Measurements from ENCODE around the gene DNM2. TPM values are rescaled to one million over a fixed set of nuclear protein-coding genes. Genes with fewer than 3 reads are reported as not detected.

DNM2 gene
- total and polyA plus RNA-seq, 2 experiments from 2014 or later = 47.2 to 60.5 TPM

GRCh38 chr19:10694706-10695307 is 23.1 kb upstream of the DNM2 start:
- H4K20me1 ChIP-seq (ENCODE audit: insufficient read depth) = no peaks in the 10 kb centered on the region
- H3K4me3 ChIP-seq = no peak overlapping the region
- no peaks in the 10 kb centered on the region for H3K79me2 ChIP-seq (ENCODE audit: insufficient read depth)
- DNase-seq = peak; percentile 10
- no peak overlapping the region for H3K9ac ChIP-seq
- H3F3A ChIP-seq (ENCODE audit: insufficient read depth) = peaks cover 11% of the 10 kb centered on the region
- no peaks in the 10 kb centered on the region for H3K36me3 ChIP-seq (ENCODE audit: low read depth)
- 51 to 55% methylated on average over 16 of the region's 16 CpGs for WGBS, 2 experiments (ENCODE audit: low coverage in 1 of 2, low lambda C conversion rate in 2 of 2, missing lambda C conversion rate in 2 of 2)
- in situ Hi-C loops (cut with MboI) = no loop called here
- H2AFZ ChIP-seq = no peak overlapping the region
- no peak for TF ChIP-seq EZH2 (IDR thresholded peaks at IDR 0.05; ENCODE audit: insufficient read depth, poor library complexity, severe bottlenecking)
- TF ChIP-seq EZH2phosphoT487 (IDR thresholded peaks at IDR 0.05; ENCODE audit: insufficient read depth, low read depth) = no peak
- no peaks in the 10 kb centered on the region for H3K9me3 ChIP-seq (ENCODE audit: low read depth)
- no peaks in the 10 kb centered on the region for H3K9me2 ChIP-seq (ENCODE audit: insufficient read depth)
- H3K27ac ChIP-seq = no peak overlapping the region
- H3K4me2 ChIP-seq (ENCODE audit: unreplicated experiment) = no peak overlapping the region
- no peaks in the 10 kb centered on the region for H3K27me3 ChIP-seq (replicated peaks; ENCODE audit: insufficient read depth)
- no peaks in the 10 kb centered on the region for H3K4me1 ChIP-seq (ENCODE audit: insufficient read depth)

DNA sequence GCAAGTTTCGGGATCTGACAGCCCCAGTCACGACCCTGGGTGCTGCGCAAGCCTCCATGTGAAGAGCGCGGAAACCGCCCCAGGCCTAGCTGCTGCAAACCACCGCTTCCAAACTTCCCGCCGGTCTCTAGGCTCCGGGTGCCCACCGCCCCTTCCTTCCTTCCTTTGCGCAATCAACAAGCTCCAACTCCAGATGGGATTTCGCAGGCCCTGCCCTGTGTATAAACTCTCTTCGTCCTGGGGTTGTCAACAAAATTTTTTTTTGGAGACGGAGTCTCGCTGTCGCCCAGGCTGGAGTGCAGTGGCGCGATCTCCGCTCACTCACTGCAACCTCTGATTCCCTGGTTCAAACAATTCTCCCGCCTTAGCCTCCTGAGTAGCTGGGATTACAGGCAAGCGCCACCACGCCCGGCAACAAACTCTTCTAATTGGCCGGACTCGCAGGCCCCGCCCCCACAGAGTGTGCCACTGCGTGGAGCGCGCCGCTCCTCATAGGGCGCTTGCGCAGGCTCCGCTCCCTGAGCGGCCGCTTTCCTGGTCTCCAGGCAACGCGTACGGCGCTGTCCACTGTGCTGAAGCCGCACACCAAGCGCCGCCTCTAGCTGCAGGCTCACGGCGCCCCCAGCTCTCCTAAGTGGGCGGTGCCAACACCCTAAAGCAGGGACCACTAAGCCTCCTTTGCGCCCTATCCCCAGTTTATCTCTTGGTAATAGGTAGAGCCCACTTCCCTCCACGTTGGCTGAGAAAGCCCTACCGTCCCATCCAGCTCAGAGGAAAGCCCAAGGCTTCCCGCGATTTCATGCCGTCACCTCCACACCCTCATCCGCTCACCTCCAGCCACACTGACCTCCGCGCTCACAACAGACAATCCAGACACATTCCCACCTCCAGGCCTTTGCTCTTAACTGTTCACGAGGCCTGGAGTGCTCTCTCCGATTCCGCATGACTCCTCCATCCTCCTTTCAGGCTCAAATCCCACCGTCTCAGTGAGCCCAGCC is 22.2 kb upstream of the DNM2 start:
- H3F3A ChIP-seq (ENCODE audit: insufficient read depth) = peaks cover 11% of the 10 kb centered on the region
- H4K20me1 ChIP-seq (ENCODE audit: insufficient read depth) = no peaks in the 10 kb centered on the region
- no peak overlapping the region for H3K27ac ChIP-seq
- H3K9ac ChIP-seq = no peak overlapping the region
- H3K4me3 ChIP-seq = 0 out of 2 replicates have a peak overlapping the region, but pooled peaks have one; percentile 34
- no peaks in the 10 kb centered on the region for H3K27me3 ChIP-seq (replicated peaks; ENCODE audit: insufficient read depth)
- no peaks in the 10 kb centered on the region for H3K9me2 ChIP-seq (ENCODE audit: insufficient read depth)
- TF ChIP-seq EZH2 (IDR thresholded peaks at IDR 0.05; ENCODE audit: insufficient read depth, poor library complexity, severe bottlenecking) (no peak), EZH2phosphoT487 (IDR thresholded peaks at IDR 0.05; ENCODE audit: insufficient read depth, low read depth) (no peak)
- no peaks in the 10 kb centered on the region for H3K9me3 ChIP-seq (ENCODE audit: low read depth)
- DNase-seq = peak; percentile 97
- H2AFZ ChIP-seq = no peak overlapping the region
- WGBS, 2 experiments (ENCODE audit: low coverage in 1 of 2, low lambda C conversion rate in 2 of 2, missing lambda C conversion rate in 2 of 2) = 18 to 19% methylated on average over 59 of the region's 59 CpGs
- no peaks in the 10 kb centered on the region for H3K36me3 ChIP-seq (ENCODE audit: low read depth)
- H3K4me1 ChIP-seq (ENCODE audit: insufficient read depth) = no peaks in the 10 kb centered on the region
- in situ Hi-C loops (cut with MboI) = no loop called here
- peak overlapping the region; percentile 60 for H3K4me2 ChIP-seq (ENCODE audit: unreplicated experiment)
- H3K79me2 ChIP-seq (ENCODE audit: insufficient read depth) = no peaks in the 10 kb centered on the region

DNA sequence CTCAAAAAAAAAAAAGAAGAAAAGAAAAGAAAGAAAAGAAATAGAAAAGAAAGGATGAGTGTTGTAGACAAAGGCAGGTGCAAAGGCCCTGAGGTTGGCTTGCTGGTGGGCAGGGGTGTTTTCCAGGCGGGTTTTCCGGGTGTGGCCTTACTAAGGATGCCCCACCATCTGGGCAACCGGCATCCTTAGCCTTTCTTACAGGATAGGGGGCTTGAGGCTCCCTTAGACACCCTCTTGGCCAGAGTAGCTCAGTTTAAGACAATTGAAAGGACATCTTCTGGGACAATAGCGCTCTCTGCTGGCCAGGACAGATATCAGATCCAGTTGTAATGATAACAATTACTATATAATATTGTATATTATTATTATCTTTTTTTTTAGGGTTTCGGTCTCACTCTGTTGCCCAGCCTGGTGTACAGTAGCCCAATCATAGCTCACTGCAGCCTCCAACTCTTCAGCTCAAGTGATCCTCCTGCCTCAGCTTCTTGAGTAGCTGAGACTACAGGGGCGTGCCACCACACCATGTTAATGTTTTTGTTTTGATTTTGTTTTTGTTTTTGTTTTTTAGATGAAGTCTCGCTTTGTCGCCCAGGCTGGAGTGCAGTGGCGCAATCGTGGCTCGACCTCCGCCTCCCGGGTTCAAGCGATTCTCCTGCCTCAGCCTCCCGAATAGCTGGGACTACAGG is 18.1 kb upstream of the DNM2 start:
- no peak overlapping the region for H3K4me2 ChIP-seq (ENCODE audit: unreplicated experiment)
- H3K79me2 ChIP-seq (ENCODE audit: insufficient read depth) = peaks cover 3% of the 10 kb centered on the region; the same call in 1 of the 2 replicates
- no peak overlapping the region for H2AFZ ChIP-seq
- no peak overlapping the region for H3K9ac ChIP-seq
- no peak for TF ChIP-seq EZH2 (IDR thresholded peaks at IDR 0.05; ENCODE audit: insufficient read depth, poor library complexity, severe bottlenecking)
- TF ChIP-seq EZH2phosphoT487 (IDR thresholded peaks at IDR 0.05; ENCODE audit: insufficient read depth, low read depth) = no peak
- H3K9me3 ChIP-seq (ENCODE audit: low read depth) = no peaks in the 10 kb centered on the region
- in situ Hi-C loops (cut with MboI) = no loop called here
- H3K27ac ChIP-seq = no peak overlapping the region
- no peaks in the 10 kb centered on the region for H4K20me1 ChIP-seq (ENCODE audit: insufficient read depth)
- no peaks in the 10 kb centered on the region for H3K36me3 ChIP-seq (ENCODE audit: low read depth)
- no peaks in the 10 kb centered on the region for H3K4me1 ChIP-seq (ENCODE audit: insufficient read depth)
- no peak overlapping the region for H3K4me3 ChIP-seq
- H3F3A ChIP-seq (ENCODE audit: insufficient read depth) = peaks cover 1% of the 10 kb centered on the region; the same call in 1 of the 2 replicates
- H3K9me2 ChIP-seq (ENCODE audit: insufficient read depth) = no peaks in the 10 kb centered on the region
- 34 to 35% methylated on average over 15 of the region's 15 CpGs for WGBS, 2 experiments (ENCODE audit: low coverage in 1 of 2, low lambda C conversion rate in 2 of 2, missing lambda C conversion rate in 2 of 2)
- DNase-seq = peak; percentile 65
- no peaks in the 10 kb centered on the region for H3K27me3 ChIP-seq (replicated peaks; ENCODE audit: insufficient read depth)

DNA sequence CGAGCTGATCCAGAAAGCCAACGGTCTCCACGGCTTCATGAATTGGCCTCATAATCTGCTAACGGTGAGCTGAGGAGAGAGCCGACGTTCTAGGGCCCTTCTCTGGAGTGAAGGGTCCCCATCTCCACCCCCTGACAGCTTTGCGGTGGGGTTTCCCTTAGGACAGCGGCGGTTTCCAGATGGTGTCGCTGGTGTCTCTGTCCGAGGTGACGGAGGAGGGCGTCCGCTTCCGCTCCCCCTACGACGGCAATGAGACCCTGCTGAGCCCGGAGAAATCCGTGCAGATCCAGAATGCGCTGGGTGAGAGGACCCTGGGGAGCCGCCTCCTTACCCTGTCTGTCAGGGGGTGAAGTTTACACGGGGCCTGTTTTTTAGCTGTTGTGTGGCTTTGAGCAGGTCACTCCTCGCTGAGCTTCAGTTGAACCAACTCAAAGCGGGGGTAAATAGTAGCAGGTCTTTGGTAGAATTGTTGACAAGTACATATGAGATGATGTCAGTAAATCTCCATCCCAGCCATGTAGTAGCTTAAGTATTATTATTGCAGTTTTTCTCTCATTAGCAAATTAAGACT is 15.8 kb upstream of the DNM2 start:
- Histone ChIP-seq H3K4me2 (ENCODE audit: unreplicated experiment) (peak overlapping the region; percentile 91), H3K9me3 (ENCODE audit: low read depth) (no peaks in the 10 kb centered on the region), H3K79me2 (ENCODE audit: insufficient read depth) (peaks cover 3% of the 10 kb centered on the region; the same call in 1 of the 2 replicates), H3K9ac (peak overlapping the region; percentile 92), H2AFZ (peak overlapping the region; percentile 99), H3K4me3 (peak overlapping the region; percentile 94), H3K27me3 (replicated peaks; ENCODE audit: insufficient read depth) (no peaks in the 10 kb centered on the region), H3K27ac (0 out of 2 replicates have a peak overlapping the region, but pooled peaks have one; percentile 59), H3K9me2 (ENCODE audit: insufficient read depth) (no peaks in the 10 kb centered on the region), H3F3A (ENCODE audit: insufficient read depth) (no peaks in the 10 kb centered on the region), H3K4me1 (ENCODE audit: insufficient read depth) (no peaks in the 10 kb centered on the region), H4K20me1 (ENCODE audit: insufficient read depth) (no peaks in the 10 kb centered on the region), H3K36me3 (ENCODE audit: low read depth) (no peaks in the 10 kb centered on the region)
- in situ Hi-C loops (cut with MboI) = no loop called here
- WGBS, 2 experiments (ENCODE audit: low coverage in 1 of 2, low lambda C conversion rate in 2 of 2, missing lambda C conversion rate in 2 of 2) = 10 to 11% methylated on average over 21 to 24 of the region's 24 CpGs
- TF ChIP-seq EZH2 (IDR thresholded peaks at IDR 0.05; ENCODE audit: insufficient read depth, poor library complexity, severe bottlenecking) = no peak
- no peak for TF ChIP-seq EZH2phosphoT487 (IDR thresholded peaks at IDR 0.05; ENCODE audit: insufficient read depth, low read depth)
- DNase-seq = peak; percentile 40
